Smooth muscle cell (in vitro differentiated cells): ENCODE measurements around the gene GALC. TPM values are rescaled to one million over a fixed set of nuclear protein-coding genes. Genes with fewer than 3 reads are reported as not detected.

Experiments used
- DNase-seq: peaks from one replicate; lab custom pipeline; 2025; ENCODE audit not compliant: unreplicated experiment; lab: John Stamatoyannopoulos, UW
- H2AFZ ChIP-seq: fragments of 200-600 bp; sonication (generic); 2 replicates; pipeline ENCODE4 v1.6.0; 2016; ENCODE audit warnings: antibody characterized with exemption, low read depth, mild to moderate bottlenecking
- H3F3A ChIP-seq: fragments of 200-600 bp; sonication (generic); 2 replicates; pipeline ENCODE4 v1.6.0; 2017; ENCODE audit warnings: antibody characterized with exemption, low read depth
- H3K27ac ChIP-seq: fragments of 200-600 bp; sonication (generic); 2 replicates; pipeline ENCODE4 v1.5.1; 2016; ENCODE audit warnings: low read depth, mild to moderate bottlenecking
- H3K27me3 ChIP-seq: fragments of 200-600 bp; sonication (generic); 2 replicates; pipeline ENCODE4 v1.6.1; 2016; ENCODE audit warnings: low read depth, mild to moderate bottlenecking
- H3K36me3 ChIP-seq: fragments of 200-600 bp; sonication (generic); 2 replicates; pipeline ENCODE4 v1.5.1; 2016; ENCODE audit warnings: low read depth
- H3K4me1 ChIP-seq: fragments of 200-600 bp; sonication (generic); 2 replicates; pipeline ENCODE4 v1.5.1; 2016; ENCODE audit warnings: low read depth
- H3K4me2 ChIP-seq: fragments of 200-600 bp; sonication (generic); 2 replicates; pipeline ENCODE4 v1.6.0; 2016; ENCODE audit warnings: mild to moderate bottlenecking
- H3K4me3 ChIP-seq: fragments of 200-600 bp; sonication (generic); 2 replicates; pipeline ENCODE4 v1.5.1; 2016; ENCODE audit warnings: mild to moderate bottlenecking
- H3K79me2 ChIP-seq: fragments of 200-600 bp; sonication (generic); 2 replicates; pipeline ENCODE4 v1.6.0; 2016; ENCODE audit warnings: low read depth, mild to moderate bottlenecking
- H3K9ac ChIP-seq: fragments of 200-600 bp; sonication (generic); 2 replicates; pipeline ENCODE4 v1.6.0; 2016; ENCODE audit warnings: low read depth
- H3K9me3 ChIP-seq: fragments of 200-600 bp; sonication (generic); replicated peaks from 2 replicates; pipeline ENCODE4 v1.5.1; 2016; ENCODE audit warnings: low read depth
- H4K20me1 ChIP-seq: fragments of 200-600 bp; sonication (generic); 2 replicates; pipeline ENCODE4 v1.6.0; 2016; ENCODE audit warnings: low read depth
- WGBS: methylation state at CpG from one replicate; pipeline ENCODE4 v1.1.7; 2016; ENCODE audit warnings: low lambda C conversion rate; 5-methylcytosine and 5-hydroxymethylcytosine counted together
- polyA plus RNA-seq: library from polyadenylated mRNA; unstranded; fragments of >200 nt; fragmentation: Nextera tagmentation; extraction: Ambion mirVana; gene quantifications from 2 replicates; pipeline ENCODE4 v1.2.1, GENCODE V29; 2016
- total RNA-seq: library from RNA; depleted of rRNA; stranded (reverse); fragments of >200 nt; gene quantifications from 2 replicates; pipeline ENCODE4 v1.2.3, GENCODE V29; 2014
- TF ChIP-seq, protein P1 (sequence below): fragments of 200-600 bp; sonication (generic); IDR thresholded peaks from 2 replicates; pipeline ENCODE4 v1.5.1; 2017; ENCODE audit warnings: borderline replicate concordance, mild to moderate bottlenecking, antibody characterized with exemption; ENCODE audit not compliant: insufficient read depth, poor library complexity, severe bottlenecking

Gene GALC
- total and polyA plus RNA-seq, 2 experiments from 2014 or later, result 18.6 to 31.0 TPM

DNA sequence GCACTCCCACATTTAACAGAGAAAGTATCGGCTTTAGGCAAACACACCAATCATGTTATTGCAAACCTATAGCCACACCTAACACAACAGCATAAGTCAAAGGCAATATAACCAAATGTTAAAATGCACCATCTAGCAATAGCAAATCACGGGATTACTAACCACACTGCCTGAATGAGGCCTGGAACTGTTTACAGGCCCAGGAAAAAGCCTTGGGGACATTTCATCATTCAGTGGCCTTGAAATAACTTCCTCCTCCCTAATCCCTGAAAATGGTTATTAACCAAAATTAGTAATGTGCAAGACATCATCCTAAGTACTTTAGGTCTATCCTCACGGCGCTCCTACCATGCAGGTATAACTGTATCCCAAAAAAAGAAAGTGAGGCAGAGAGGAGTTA lies 2.3 kb downstream of the GALC start:
- no peaks in the 10 kb centered on the region for H3K27me3 ChIP-seq
- no peaks in the 10 kb centered on the region for H3K79me2 ChIP-seq
- no peaks in the 10 kb centered on the region for H3K9me3 ChIP-seq
- H3K4me3 ChIP-seq, result no peak overlapping the region
- H3K36me3 ChIP-seq, result no peaks in the 10 kb centered on the region
- no peak for DNase-seq
- no peaks in the 10 kb centered on the region for H4K20me1 ChIP-seq
- H2AFZ ChIP-seq, result no peak overlapping the region
- TF ChIP-seq, protein P1, sequence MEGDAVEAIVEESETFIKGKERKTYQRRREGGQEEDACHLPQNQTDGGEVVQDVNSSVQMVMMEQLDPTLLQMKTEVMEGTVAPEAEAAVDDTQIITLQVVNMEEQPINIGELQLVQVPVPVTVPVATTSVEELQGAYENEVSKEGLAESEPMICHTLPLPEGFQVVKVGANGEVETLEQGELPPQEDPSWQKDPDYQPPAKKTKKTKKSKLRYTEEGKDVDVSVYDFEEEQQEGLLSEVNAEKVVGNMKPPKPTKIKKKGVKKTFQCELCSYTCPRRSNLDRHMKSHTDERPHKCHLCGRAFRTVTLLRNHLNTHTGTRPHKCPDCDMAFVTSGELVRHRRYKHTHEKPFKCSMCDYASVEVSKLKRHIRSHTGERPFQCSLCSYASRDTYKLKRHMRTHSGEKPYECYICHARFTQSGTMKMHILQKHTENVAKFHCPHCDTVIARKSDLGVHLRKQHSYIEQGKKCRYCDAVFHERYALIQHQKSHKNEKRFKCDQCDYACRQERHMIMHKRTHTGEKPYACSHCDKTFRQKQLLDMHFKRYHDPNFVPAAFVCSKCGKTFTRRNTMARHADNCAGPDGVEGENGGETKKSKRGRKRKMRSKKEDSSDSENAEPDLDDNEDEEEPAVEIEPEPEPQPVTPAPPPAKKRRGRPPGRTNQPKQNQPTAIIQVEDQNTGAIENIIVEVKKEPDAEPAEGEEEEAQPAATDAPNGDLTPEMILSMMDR, result no peak
- H3K27ac ChIP-seq, result no peak overlapping the region
- 77% methylated on average over 4 of the region's 4 CpGs for WGBS
- H3K9ac ChIP-seq, result no peak overlapping the region
- H3F3A ChIP-seq, result peaks cover 17% of the 10 kb centered on the region
- H3K4me1 ChIP-seq, result peaks cover 15% of the 10 kb centered on the region
- no peak overlapping the region for H3K4me2 ChIP-seq

DNA sequence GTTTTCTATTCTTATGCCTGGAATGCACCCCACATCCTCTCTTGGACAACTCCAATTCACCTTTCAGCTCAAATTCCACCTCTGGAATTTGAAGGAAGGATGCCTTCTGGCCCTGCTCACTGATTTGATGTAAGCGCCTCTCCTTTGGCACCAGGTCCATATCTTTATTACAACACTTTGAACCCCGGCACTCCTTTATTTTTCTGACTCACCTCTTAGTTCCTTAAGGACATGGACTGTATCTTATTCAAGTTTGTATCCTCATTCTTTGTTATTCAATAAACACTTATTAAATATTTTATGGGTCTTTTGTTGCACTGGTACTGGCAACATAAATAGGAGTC lies 3.1 kb downstream of the GALC start:
- Histone ChIP-seq H2AFZ (no peak overlapping the region), H3K4me2 (no peak overlapping the region), H4K20me1 (no peaks in the 10 kb centered on the region), H3K27ac (no peak overlapping the region), H3K27me3 (no peaks in the 10 kb centered on the region), H3F3A (peaks cover 15% of the 10 kb centered on the region), H3K9me3 (no peaks in the 10 kb centered on the region), H3K79me2 (no peaks in the 10 kb centered on the region), H3K9ac (no peak overlapping the region), H3K4me1 (peaks cover 10% of the 10 kb centered on the region), H3K4me3 (no peak overlapping the region), H3K36me3 (no peaks in the 10 kb centered on the region)
- TF ChIP-seq, protein P1, result no peak
- DNase-seq, result no peak
- WGBS, result 91% methylated on average over 2 of the region's 2 CpGs

DNA sequence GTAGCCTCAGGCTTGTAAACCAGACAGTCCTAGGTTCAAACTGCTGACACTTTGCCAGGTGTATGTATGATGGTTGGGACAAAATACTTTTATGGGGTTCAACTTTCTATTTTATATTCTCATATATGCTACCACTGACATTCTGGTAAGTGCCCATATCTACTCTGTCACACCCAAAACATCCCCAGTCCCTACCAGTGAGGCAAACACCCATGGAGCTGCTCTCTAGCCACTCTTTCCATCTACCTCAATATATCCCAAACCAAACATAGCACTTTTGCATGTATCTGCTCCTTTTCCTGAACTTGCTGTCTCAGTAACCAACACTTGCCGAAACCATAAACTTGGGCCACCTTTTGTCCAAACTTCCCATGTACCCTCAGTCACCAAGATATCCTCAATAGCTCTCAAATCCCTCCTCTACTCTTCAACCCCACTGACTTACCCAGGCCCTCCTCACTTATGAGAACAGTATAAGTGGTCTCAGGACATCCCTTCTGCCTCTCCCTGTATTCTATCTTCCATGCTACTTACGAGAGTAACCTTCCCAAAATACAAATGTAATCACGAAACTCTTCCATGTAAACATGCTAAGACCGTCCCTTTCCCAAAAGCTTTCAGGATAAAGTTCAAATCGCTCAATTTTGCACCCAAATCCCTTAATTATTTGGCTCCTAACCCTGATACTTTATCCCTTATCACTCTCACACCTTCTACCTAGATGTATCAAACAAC lies 3.6 kb downstream of the GALC start:
- no peak overlapping the region for H3K4me3 ChIP-seq

More for the DNA sequence above, 3.6 kb downstream of the GALC start:
- Histone ChIP-seq H3K4me1 (peaks cover 10% of the 10 kb centered on the region), H3K27ac (no peak overlapping the region), H3K9ac (no peak overlapping the region), H3K27me3 (no peaks in the 10 kb centered on the region), H3K4me2 (no peak overlapping the region), H2AFZ (no peak overlapping the region), H3K9me3 (no peaks in the 10 kb centered on the region), H3K36me3 (no peaks in the 10 kb centered on the region), H4K20me1 (no peaks in the 10 kb centered on the region), H3F3A (peaks cover 10% of the 10 kb centered on the region), H3K79me2 (no peaks in the 10 kb centered on the region)
- no peak for DNase-seq
- TF ChIP-seq, protein P1, result no peak
- 88% methylated on average over 5 of the region's 5 CpGs for WGBS
